Esophagus squamous epithelium (tissue), 4 donors: ENCODE measurements around the gene FBXO2.

Experiments
- CTCF ChIP-seq, 6 experiments: fragments of 450-650 bp in 4 of 6; fragments of 200-600 bp in 2 of 6; sonication (generic) in 2 of 6; IDR thresholded peaks; one replicate each; pipeline ENCODE4 v1.5.1; 2016 to 2019; ENCODE audit warnings: antibody characterized with exemption in 6 of 6, mild to moderate bottlenecking in 4 of 6, moderate library complexity in 4 of 6
- POLR2A ChIP-seq, 4 donors: fragments of 450-650 bp; IDR thresholded peaks; one replicate each; pipeline ENCODE4 v1.6.1; 2017; ENCODE audit warnings: antibody characterized with exemption in 4 of 4, mild to moderate bottlenecking in 4 of 4, moderate library complexity in 3 of 4

- TF ChIP-seq CTCF (IDR thresholded peaks at IDR 0.05) (no peak), POLR2A (IDR thresholded peaks at IDR 0.05) (no peak)
These were observed 24.8 kb downstream of the FBXO2 start for GRCh38 chr1:11629184-11630016.
